ENCODE results near the gene KRTAP10-11.
"Not testable (repeated sequence)": the region's sequence is repeated elsewhere in the genome, so short reads cannot be mapped to it uniquely, and the experiment has no call there.

DNA sequence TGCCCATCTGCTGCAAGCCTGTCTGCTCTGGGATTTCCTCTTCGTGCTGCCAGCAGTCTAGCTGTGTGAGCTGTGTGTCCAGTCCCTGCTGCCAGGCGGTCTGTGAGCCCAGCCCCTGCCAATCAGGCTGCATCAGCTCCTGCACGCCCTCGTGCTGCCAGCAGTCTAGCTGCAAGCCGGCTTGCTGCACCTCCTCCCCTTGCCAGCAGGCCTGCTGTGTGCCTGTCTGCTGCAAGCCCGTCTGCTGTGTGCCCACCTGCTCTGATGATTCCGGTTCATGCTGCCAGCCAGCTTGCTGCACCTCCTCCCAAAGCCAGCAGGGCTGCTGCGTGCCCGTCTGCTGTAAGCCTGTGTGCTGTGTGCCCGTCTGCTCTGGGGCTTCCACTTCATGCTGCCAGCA, 45.1 kb upstream of the KRTAP10-11 start:
- TF ChIP-seq, protein P1, sequence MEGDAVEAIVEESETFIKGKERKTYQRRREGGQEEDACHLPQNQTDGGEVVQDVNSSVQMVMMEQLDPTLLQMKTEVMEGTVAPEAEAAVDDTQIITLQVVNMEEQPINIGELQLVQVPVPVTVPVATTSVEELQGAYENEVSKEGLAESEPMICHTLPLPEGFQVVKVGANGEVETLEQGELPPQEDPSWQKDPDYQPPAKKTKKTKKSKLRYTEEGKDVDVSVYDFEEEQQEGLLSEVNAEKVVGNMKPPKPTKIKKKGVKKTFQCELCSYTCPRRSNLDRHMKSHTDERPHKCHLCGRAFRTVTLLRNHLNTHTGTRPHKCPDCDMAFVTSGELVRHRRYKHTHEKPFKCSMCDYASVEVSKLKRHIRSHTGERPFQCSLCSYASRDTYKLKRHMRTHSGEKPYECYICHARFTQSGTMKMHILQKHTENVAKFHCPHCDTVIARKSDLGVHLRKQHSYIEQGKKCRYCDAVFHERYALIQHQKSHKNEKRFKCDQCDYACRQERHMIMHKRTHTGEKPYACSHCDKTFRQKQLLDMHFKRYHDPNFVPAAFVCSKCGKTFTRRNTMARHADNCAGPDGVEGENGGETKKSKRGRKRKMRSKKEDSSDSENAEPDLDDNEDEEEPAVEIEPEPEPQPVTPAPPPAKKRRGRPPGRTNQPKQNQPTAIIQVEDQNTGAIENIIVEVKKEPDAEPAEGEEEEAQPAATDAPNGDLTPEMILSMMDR (IDR thresholded peaks at IDR 0.05): not testable (repeated sequence)
- TF ChIP-seq EZH2 (IDR thresholded peaks at IDR 0.05; ENCODE audit: borderline replicate concordance, insufficient read depth, low read depth, low read length, poor library complexity, severe bottlenecking): not testable (repeated sequence)

All from B cell (primary cell).